Common myeloid progenitor, CD34-positive (primary cell): ENCODE data around the gene BNC2.

Source experiments
- CTCF ChIA-PET: fragments of 350-600 bp; sonication (Branson Sonifier 250); formaldehyde crosslinking; loops from one replicate; lab custom pipeline; 2021; ENCODE audit warnings: antibody characterized with exemption; lab: Charles Lee
- POLR2A ChIA-PET: fragments of 350-600 bp; sonication (Branson Sonifier 250); formaldehyde crosslinking; loops from one replicate; lab custom pipeline; 2021; ENCODE audit warnings: antibody characterized with exemption; lab: Charles Lee
- DNase-seq, 3 donors: peaks; one replicate each; pipeline versions ENCODE4 v3.0.0 to v3.0.0-alpha.2; 2013
- H3K27ac ChIP-seq, 2 experiments: 1 replicate in 1 of 2; 2 replicates in 1 of 2; pipeline ENCODE4 v1.7.0; 2013; ENCODE audit warnings: inconsistent platforms in 2 of 2, low read length in 2 of 2, mild to moderate bottlenecking in 2 of 2, low read depth in 1 of 2, moderate library complexity in 1 of 2; ENCODE audit not compliant: severe bottlenecking in 2 of 2, insufficient read depth in 1 of 2, poor library complexity in 1 of 2
- H3K27me3 ChIP-seq, 5 experiments: replicated peaks in 2 of 5; 1 replicate in 3 of 5; 2 replicates in 2 of 5; pipeline versions ENCODE4 v1.6.1 to v1.7.0; 2013; ENCODE audit warnings: low read length in 4 of 5, mild to moderate bottlenecking in 2 of 5, moderate library complexity in 2 of 5, inconsistent platforms in 1 of 5; ENCODE audit not compliant: insufficient read depth in 5 of 5, control insufficient read depth in 4 of 5
- H3K36me3 ChIP-seq, 4 experiments: 1 replicate in 2 of 4; 2 replicates in 2 of 4; pipeline versions ENCODE4 v1.6.1 to v1.7.0; 2013; ENCODE audit warnings: low read length in 3 of 4, control low read depth in 1 of 4, mild to moderate bottlenecking in 1 of 4; ENCODE audit not compliant: control insufficient read depth in 4 of 4, insufficient read depth in 4 of 4
- H3K4me1 ChIP-seq, 4 experiments: 1 replicate in 3 of 4; 2 replicates in 1 of 4; pipeline versions ENCODE4 v1.6.1 to v1.7.1; 2013; ENCODE audit warnings: low read length in 3 of 4, mild to moderate bottlenecking in 3 of 4, control low read depth in 1 of 4, inconsistent platforms in 1 of 4, moderate library complexity in 1 of 4; ENCODE audit not compliant: control insufficient read depth in 4 of 4, insufficient read depth in 4 of 4; ENCODE audit errors: control extremely low read depth in 1 of 4
- H3K4me3 ChIP-seq, 7 experiments: 1 replicate in 4 of 7; 2 replicates in 3 of 7; pipeline versions ENCODE4 v1.5.1 to v1.7.0; 2013; ENCODE audit warnings: mild to moderate bottlenecking in 7 of 7, low read length in 6 of 7, moderate library complexity in 6 of 7, inconsistent platforms in 2 of 7, low read depth in 2 of 7, control low read depth in 1 of 7; ENCODE audit not compliant: insufficient read depth in 4 of 7, control insufficient read depth in 1 of 7; ENCODE audit errors: extremely low read depth in 1 of 7
- H3K9me3 ChIP-seq, 5 experiments: 1 replicate in 4 of 5; 2 replicates in 1 of 5; pipeline versions ENCODE4 v1.6.1 to v1.7.1; 2013; ENCODE audit warnings: low read length in 4 of 5, mild to moderate bottlenecking in 2 of 5, inconsistent platforms in 1 of 5, low read depth in 1 of 5, moderate library complexity in 1 of 5; ENCODE audit not compliant: control insufficient read depth in 4 of 5, insufficient read depth in 2 of 5; ENCODE audit errors: control extremely low read depth in 1 of 5
- WGBS: methylation state at CpG from one replicate; pipeline ENCODE4 v1.1.5; 2013; ENCODE audit not compliant: insufficient coverage; 5-methylcytosine and 5-hydroxymethylcytosine counted together

Gene BNC2

GRCh38 chr9:16619914-16620520, 250.5 kb downstream of the BNC2 start:
- H3K27me3 ChIP-seq = no peaks in the 10 kb centered on the region
- no peaks in the 10 kb centered on the region for H3K36me3 ChIP-seq
- WGBS = 100% methylated on average over 4 of the region's 7 CpGs
- ChIA-PET POLR2A (no interaction called here), CTCF (no interaction called here)
- H3K27ac ChIP-seq = no peak overlapping the region
- H3K9me3 ChIP-seq = peaks cover 0 to 1% (median 0%) of the 10 kb centered on the region in 5 experiments
- DNase-seq = no peak
- no peaks in the 10 kb centered on the region for H3K4me1 ChIP-seq
- H3K4me3 ChIP-seq = no peak overlapping the region

- Histone ChIP-seq H3K27me3 (no peaks in the 10 kb centered on the region), H3K9me3 (peaks cover 0 to 1% (median 0%) of the 10 kb centered on the region in 5 experiments), H3K27ac (no peak overlapping the region), H3K36me3 (no peaks in the 10 kb centered on the region), H3K4me1 (no peaks in the 10 kb centered on the region), H3K4me3 (no peak overlapping the region)
- ChIA-PET CTCF (no interaction called here), POLR2A (no interaction called here)
- no peak for DNase-seq
These were observed 251.1 kb downstream of the BNC2 start for GRCh38 chr9:16619402-16619801.

GRCh38 chr9:16618524-16618923, 251.9 kb downstream of the BNC2 start:
- no peak for DNase-seq
- CTCF ChIA-PET = no interaction called here
- peaks cover 0 to 1% (median 0%) of the 10 kb centered on the region in 5 experiments for H3K9me3 ChIP-seq
- WGBS = 75% methylated on average over 2 of the region's 3 CpGs
- POLR2A ChIA-PET = no interaction called here
- H3K36me3 ChIP-seq = no peaks in the 10 kb centered on the region
- peaks cover 0 to 2% (median 0%) of the 10 kb centered on the region in 5 experiments for H3K27me3 ChIP-seq
- H3K27ac ChIP-seq = no peak overlapping the region
- H3K4me3 ChIP-seq = no peak overlapping the region
- no peaks in the 10 kb centered on the region for H3K4me1 ChIP-seq

GRCh38 chr9:16616686-16617085, 253.8 kb downstream of the BNC2 start:
- Histone ChIP-seq H3K36me3 (no peaks in the 10 kb centered on the region), H3K27me3 (peaks cover 0 to 4% (median 0%) of the 10 kb centered on the region in 5 experiments), H3K27ac (no peak overlapping the region), H3K4me3 (no peak overlapping the region), H3K4me1 (no peaks in the 10 kb centered on the region), H3K9me3 (peaks cover 0 to 1% (median 0%) of the 10 kb centered on the region in 5 experiments)
- WGBS = 50% methylated on average over 1 of the region's 2 CpGs
- no peak for DNase-seq
- ChIA-PET CTCF (no interaction called here), POLR2A (no interaction called here)

- no peak overlapping the region for H3K4me3 ChIP-seq
- ChIA-PET POLR2A (no interaction called here), CTCF (no interaction called here)
- no CpG with 5 or more reads among the region's 4 CpGs for WGBS
- peaks cover 0 to 4% (median 0%) of the 10 kb centered on the region in 5 experiments for H3K27me3 ChIP-seq
- H3K27ac ChIP-seq = no peak overlapping the region
- no peaks in the 10 kb centered on the region for H3K9me3 ChIP-seq
- no peaks in the 10 kb centered on the region for H3K36me3 ChIP-seq
- DNase-seq = no peak
- H3K4me1 ChIP-seq = no peaks in the 10 kb centered on the region
These were observed 255.0 kb downstream of the BNC2 start for GRCh38 chr9:16615451-16615850.

GRCh38 chr9:16613605-16614004, 256.9 kb downstream of the BNC2 start:
- ChIA-PET CTCF (no interaction called here), POLR2A (no interaction called here)
- 67% methylated on average over 3 of the region's 3 CpGs for whole genome bisulfite sequencing
- H3K36me3 ChIP-seq = no peaks in the 10 kb centered on the region
- H3K4me3 ChIP-seq = no peak overlapping the region
- peaks cover 0 to 4% (median 2%) of the 10 kb centered on the region in 5 experiments for H3K27me3 ChIP-seq
- no peak overlapping the region for H3K27ac ChIP-seq
- DNase-seq = no peak
- no peaks in the 10 kb centered on the region for H3K9me3 ChIP-seq
- H3K4me1 ChIP-seq = no peaks in the 10 kb centered on the region

- Histone ChIP-seq H3K4me3 (no peak overlapping the region), H3K36me3 (no peaks in the 10 kb centered on the region), H3K27ac (no peak overlapping the region), H3K27me3 (peaks cover 0 to 4% (median 2%) of the 10 kb centered on the region in 5 experiments), H3K4me1 (no peaks in the 10 kb centered on the region), H3K9me3 (no peaks in the 10 kb centered on the region)
- ChIA-PET POLR2A (no interaction called here), CTCF (no interaction called here)
- no peak for DNase-seq
- no CpG with 5 or more reads among the region's 1 CpG for WGBS
These were observed 257.4 kb downstream of the BNC2 start for GRCh38 chr9:16613051-16613450.
